ENCODE data around the gene UQCRC1. TPM values are rescaled to one million over a fixed set of nuclear protein-coding genes. Genes with fewer than 3 reads are reported as not detected.

The UQCRC1 gene
- total and polyA plus RNA-seq, 7 donors = 199 to 828 (median 241) TPM

GRCh38 chr3:48567500-48567899, 41.9 kb downstream of the UQCRC1 start:
- Histone ChIP-seq H3K36me3 (no peaks in the 10 kb centered on the region), H3K9me3 (no peaks in the 10 kb centered on the region), H3K4me1 (peaks cover 0 to 4% (median 0%) of the 10 kb centered on the region in 4 donors), H3K27me3 (no peaks in the 10 kb centered on the region), H3K4me3 (no peak overlapping the region), H3K27ac (no peak overlapping the region)
- no peak for TF ChIP-seq CTCF (IDR thresholded peaks at IDR 0.05)
- TF ChIP-seq POLR2AphosphoS5 (IDR thresholded peaks at IDR 0.05) = no peak
- no peak for TF ChIP-seq EP300 (IDR thresholded peaks at IDR 0.05)
- TF ChIP-seq POLR2A (IDR thresholded peaks at IDR 0.05) = no peak
- no peak for DNase-seq
- intact Hi-C loops (cut with DNase I) = no loop called here
- 85 to 92% methylated on average over 11 of the region's 11 CpGs for WGBS, 2 donors

GRCh38 chr3:48567090-48567489, 42.4 kb downstream of the UQCRC1 start:
- 84 to 86% methylated on average over 5 of the region's 5 CpGs for WGBS, 2 donors
- Histone ChIP-seq H3K9me3 (no peaks in the 10 kb centered on the region), H3K27me3 (no peaks in the 10 kb centered on the region), H3K4me3 (no peak overlapping the region), H3K36me3 (no peaks in the 10 kb centered on the region), H3K4me1 (peaks cover 0 to 4% (median 0%) of the 10 kb centered on the region in 4 donors), H3K27ac (no peak overlapping the region)
- TF ChIP-seq POLR2AphosphoS5 (IDR thresholded peaks at IDR 0.05) (no peak), EP300 (IDR thresholded peaks at IDR 0.05) (no peak), POLR2A (IDR thresholded peaks at IDR 0.05) (no peak), CTCF (IDR thresholded peaks at IDR 0.05) (no peak)
- no peak for DNase-seq
- intact Hi-C loops (cut with DNase I) = no loop called here

- no peak overlapping the region for H3K4me3 ChIP-seq
- TF ChIP-seq POLR2A (IDR thresholded peaks at IDR 0.05) (no peak), EP300 (IDR thresholded peaks at IDR 0.05) (no peak), CTCF (IDR thresholded peaks at IDR 0.05) (no peak), POLR2AphosphoS5 (IDR thresholded peaks at IDR 0.05) (no peak)
- H3K27me3 ChIP-seq = no peaks in the 10 kb centered on the region
- H3K27ac ChIP-seq = no peak overlapping the region
- intact Hi-C loops (cut with DNase I) = no loop called here
- H3K36me3 ChIP-seq = no peaks in the 10 kb centered on the region
- 92% methylated on average over 9 of the region's 9 CpGs for WGBS, 2 donors
- no peaks in the 10 kb centered on the region for H3K9me3 ChIP-seq
- no peak for DNase-seq
- H3K4me1 ChIP-seq = peaks cover 0 to 5% (median 2%) of the 10 kb centered on the region in 4 donors
Observed at GRCh38 chr3:48566401-48566760, 43.1 kb downstream of the UQCRC1 start.

GRCh38 chr3:48565591-48566400, 43.6 kb downstream of the UQCRC1 start:
- no peak overlapping the region for H3K27ac ChIP-seq
- WGBS, 2 donors = 63 to 65% methylated on average over 7 of the region's 7 CpGs
- no peak for DNase-seq
- H3K36me3 ChIP-seq = no peaks in the 10 kb centered on the region
- no peak for TF ChIP-seq EP300 (IDR thresholded peaks at IDR 0.05)
- TF ChIP-seq POLR2A (IDR thresholded peaks at IDR 0.05) = no peak
- TF ChIP-seq POLR2AphosphoS5 (IDR thresholded peaks at IDR 0.05) = no peak
- no peak for TF ChIP-seq CTCF (IDR thresholded peaks at IDR 0.05)
- H3K4me1 ChIP-seq = peaks cover 0 to 11% (median 8%) of the 10 kb centered on the region in 4 donors
- H3K4me3 ChIP-seq = no peak overlapping the region
- intact Hi-C loops (cut with DNase I) = no loop called here
- H3K9me3 ChIP-seq = no peaks in the 10 kb centered on the region
- H3K27me3 ChIP-seq = no peaks in the 10 kb centered on the region

Measured in sigmoid colon (tissue), 7 donors.